ENCODE data around the gene BORCS5.

The BORCS5 gene

GRCh38 chr12:12428961-12429657 is 72.2 kb downstream of the BORCS5 start:
- no peak for DNase-seq (ENCODE audit: extremely low read depth in 1 of 2, low read depth in 1 of 2)

- DNase-seq (ENCODE audit: extremely low read depth in 1 of 2, low read depth in 1 of 2): no peak
Measured at GRCh38 chr12:12432364-12432763, 75.5 kb downstream of the BORCS5 start.

- DNase-seq (ENCODE audit: extremely low read depth in 1 of 2, low read depth in 1 of 2): no peak
Measured at GRCh38 chr12:12433203-12433731, 76.4 kb downstream of the BORCS5 start.

- no peak for DNase-seq (ENCODE audit: extremely low read depth in 1 of 2, low read depth in 1 of 2)
Measured at GRCh38 chr12:12436831-12437345, 80.0 kb downstream of the BORCS5 start.

- DNase-seq (ENCODE audit: extremely low read depth in 1 of 2, low read depth in 1 of 2): no peak
Measured at GRCh38 chr12:12439636-12440035, 82.8 kb downstream of the BORCS5 start.

- DNase-seq (ENCODE audit: extremely low read depth in 1 of 2, low read depth in 1 of 2): no peak
Measured at GRCh38 chr12:12440784-12441428, 84.0 kb downstream of the BORCS5 start.

GRCh38 chr12:12441429-12441807 is 84.5 kb downstream of the BORCS5 start:
- DNase-seq (ENCODE audit: extremely low read depth in 1 of 2, low read depth in 1 of 2): no peak

- peak in 1 of 2 donors; percentile 25 for DNase-seq (ENCODE audit: extremely low read depth in 1 of 2, low read depth in 1 of 2)
Measured at GRCh38 chr12:12441843-12442461, 85.1 kb downstream of the BORCS5 start.

GRCh38 chr12:12442548-12443071 is 85.7 kb downstream of the BORCS5 start:
- DNase-seq (ENCODE audit: extremely low read depth in 1 of 2, low read depth in 1 of 2): no peak

- DNase-seq (ENCODE audit: extremely low read depth in 1 of 2, low read depth in 1 of 2): no peak
Measured at GRCh38 chr12:12443431-12443878, 86.6 kb downstream of the BORCS5 start.

- DNase-seq (ENCODE audit: extremely low read depth in 1 of 2, low read depth in 1 of 2): no peak
Measured at GRCh38 chr12:12445165-12445881, 88.4 kb downstream of the BORCS5 start.

- DNase-seq (ENCODE audit: extremely low read depth in 1 of 2, low read depth in 1 of 2): no peak
Measured at GRCh38 chr12:12445882-12446181, 89.0 kb downstream of the BORCS5 start.

GRCh38 chr12:12446786-12447185 is 89.9 kb downstream of the BORCS5 start:
- DNase-seq (ENCODE audit: extremely low read depth in 1 of 2, low read depth in 1 of 2): no peak

GRCh38 chr12:12447236-12447635 is 90.4 kb downstream of the BORCS5 start:
- DNase-seq (ENCODE audit: extremely low read depth in 1 of 2, low read depth in 1 of 2): no peak

- DNase-seq (ENCODE audit: extremely low read depth in 1 of 2, low read depth in 1 of 2): no peak
Measured at GRCh38 chr12:12447837-12448236, 91.0 kb downstream of the BORCS5 start.

- no peak for DNase-seq (ENCODE audit: extremely low read depth in 1 of 2, low read depth in 1 of 2)
Measured at GRCh38 chr12:12449533-12450025, 92.7 kb downstream of the BORCS5 start.

- DNase-seq (ENCODE audit: extremely low read depth in 1 of 2, low read depth in 1 of 2): no peak
Measured at GRCh38 chr12:12450043-12450471, 93.2 kb downstream of the BORCS5 start.

- no peak for DNase-seq (ENCODE audit: extremely low read depth in 1 of 2, low read depth in 1 of 2)
Measured at GRCh38 chr12:12451098-12451497, 94.2 kb downstream of the BORCS5 start.

GRCh38 chr12:12452326-12452902 is 95.5 kb downstream of the BORCS5 start:
- DNase-seq (ENCODE audit: extremely low read depth in 1 of 2, low read depth in 1 of 2): no peak

- no peak for DNase-seq (ENCODE audit: extremely low read depth in 1 of 2, low read depth in 1 of 2)
Measured at GRCh38 chr12:12453635-12454034, 96.8 kb downstream of the BORCS5 start.

Data from activated CD8-positive, alpha-beta memory T cell treated with anti-CD3 and anti-CD28 coated beads for 1 hour (primary cell).